Germinal center (tissue), 1 donor: ENCODE results near the gene TSPAN9.

Source experiments
- DNase-seq: peaks from one replicate; pipeline ENCODE4 v3.0.0; 2012; ENCODE audit warnings: mixed read lengths, low spot score

The TSPAN9 gene

DNA sequence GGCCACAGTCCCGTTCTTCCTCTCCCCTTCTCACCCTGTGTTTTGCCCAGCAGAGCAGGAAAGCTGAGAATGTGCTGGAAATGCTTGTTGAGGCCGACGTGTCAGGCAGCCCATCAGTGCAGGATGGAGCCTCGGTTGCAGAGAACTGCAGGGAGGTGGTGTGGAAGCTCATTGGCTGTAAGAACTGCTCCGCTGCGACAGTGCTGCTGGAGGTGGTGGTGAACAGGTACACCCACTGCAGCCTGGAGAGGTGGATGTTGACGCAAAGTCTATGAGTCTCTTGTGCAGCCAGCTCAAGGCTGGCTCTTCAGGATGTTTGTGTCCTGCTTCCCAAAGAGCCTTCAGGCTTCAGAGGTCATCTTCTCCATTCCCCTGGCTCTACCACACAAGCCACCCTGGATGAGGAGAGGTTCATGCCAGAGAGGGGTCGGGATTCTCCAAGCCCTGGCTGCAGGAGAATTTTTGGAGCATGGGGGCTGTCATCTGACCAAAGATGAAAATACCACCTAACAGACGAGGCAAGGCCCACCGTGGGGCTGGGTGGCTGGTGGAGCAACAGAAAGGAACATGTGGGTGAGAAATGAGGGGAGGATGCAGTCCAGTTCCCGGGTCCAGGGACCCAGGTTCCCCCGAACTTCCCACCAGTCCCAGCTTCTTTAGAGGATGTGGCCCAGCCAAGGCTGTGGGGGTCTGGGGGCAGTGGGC, 239.7 kb downstream of the TSPAN9 start:
- DNase-seq = no peak

DNA sequence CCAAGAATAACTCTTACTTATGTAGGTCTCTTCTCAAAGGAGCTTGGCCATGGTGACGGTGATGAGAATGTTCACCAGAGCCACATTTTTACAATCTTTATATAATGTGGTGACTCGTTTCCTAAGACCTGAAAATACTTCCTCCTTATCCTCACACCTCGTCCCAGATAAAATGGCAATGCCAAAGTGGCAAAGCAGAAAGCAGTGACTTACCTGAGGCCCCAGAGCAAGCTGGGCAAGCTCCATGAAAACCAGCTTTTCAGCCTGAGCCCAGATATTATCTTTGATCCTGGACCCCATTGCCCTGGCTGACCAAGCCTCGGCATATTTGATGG, 240.3 kb downstream of the TSPAN9 start:
- no peak for DNase-seq

- DNase-seq = no peak
These were observed 240.8 kb downstream of the TSPAN9 start for GRCh38 chr12:3317841-3318501.

- no peak for DNase-seq
These were observed 242.7 kb downstream of the TSPAN9 start for GRCh38 chr12:3319723-3320492.

GRCh38 chr12:3320881-3321509, 243.8 kb downstream of the TSPAN9 start:
- DNase-seq = no peak

DNA sequence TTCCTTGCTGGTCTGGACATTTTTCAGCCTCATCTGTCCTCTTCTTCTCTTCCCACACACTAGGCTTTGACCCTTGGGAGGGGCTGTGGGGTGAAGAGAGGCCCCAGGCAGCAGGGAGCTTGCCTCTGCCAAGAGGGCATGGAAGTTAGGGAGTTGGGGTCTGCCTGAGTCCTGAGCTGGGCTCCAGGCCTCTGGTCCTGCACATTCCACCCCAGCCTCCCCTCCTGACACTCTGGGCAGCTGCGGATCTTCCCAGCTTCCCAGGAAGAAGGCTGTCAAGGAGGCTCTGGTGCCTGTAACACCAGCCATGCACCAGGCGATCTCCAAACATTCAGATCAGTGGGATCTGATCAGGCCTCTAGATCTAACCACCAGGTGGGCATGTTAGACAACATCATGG, 244.7 kb downstream of the TSPAN9 start:
- no peak for DNase-seq

DNA sequence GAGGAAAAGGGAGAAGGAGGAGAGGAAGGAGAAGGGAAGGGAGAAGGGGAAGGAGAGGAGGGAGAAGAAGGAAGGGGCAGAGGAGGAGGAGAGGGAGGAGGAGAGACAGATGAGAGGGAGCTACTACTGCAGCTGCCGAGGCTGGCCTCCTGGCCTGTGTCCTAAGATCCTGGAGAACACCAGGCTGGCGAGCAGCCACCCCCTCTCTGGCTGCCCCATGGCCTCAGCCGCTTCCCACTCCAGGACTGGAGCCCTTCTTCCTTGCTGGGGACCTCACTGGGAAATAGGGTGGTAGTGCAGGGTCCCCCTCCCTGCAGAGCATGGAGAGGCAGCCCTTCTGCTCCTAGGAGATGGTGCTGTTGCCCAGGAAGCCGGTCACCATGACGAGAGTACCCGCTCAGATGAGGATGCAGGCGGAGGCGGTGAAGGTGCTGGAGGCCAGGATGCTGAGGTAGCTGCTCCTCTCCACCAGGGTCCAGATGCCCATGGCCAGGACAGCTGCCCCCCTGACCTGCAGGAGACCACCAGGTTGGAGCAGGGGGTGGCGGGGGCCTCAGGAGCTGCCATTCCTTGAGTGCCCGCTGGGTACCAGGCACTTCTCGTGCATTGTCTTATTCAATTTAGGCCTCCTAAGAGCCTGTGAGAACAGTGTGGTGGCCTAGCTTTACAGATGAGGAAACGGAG, 246.0 kb downstream of the TSPAN9 start:
- no peak for DNase-seq

DNA sequence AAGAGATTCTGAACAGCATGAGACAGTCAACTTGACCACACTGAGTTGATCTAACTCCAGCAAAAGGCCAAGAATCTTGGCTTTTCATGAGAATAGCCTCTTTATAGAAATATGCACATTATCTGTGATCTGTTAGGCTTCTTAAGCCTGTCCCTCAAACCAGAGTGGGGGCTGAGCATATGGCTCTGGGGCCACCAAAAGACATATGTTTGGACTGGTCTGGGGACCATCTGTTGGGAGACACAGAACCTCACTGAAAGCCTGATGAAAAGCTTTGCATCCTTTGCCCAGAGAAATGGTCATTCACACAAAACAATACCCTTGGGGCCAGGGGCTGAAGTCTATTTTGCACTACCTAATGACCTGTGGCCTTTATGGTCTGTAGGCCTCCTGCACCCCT, 248.6 kb downstream of the TSPAN9 start:
- no peak for DNase-seq

GRCh38 chr12:3326156-3326849, 249.1 kb downstream of the TSPAN9 start:
- DNase-seq = no peak

DNA sequence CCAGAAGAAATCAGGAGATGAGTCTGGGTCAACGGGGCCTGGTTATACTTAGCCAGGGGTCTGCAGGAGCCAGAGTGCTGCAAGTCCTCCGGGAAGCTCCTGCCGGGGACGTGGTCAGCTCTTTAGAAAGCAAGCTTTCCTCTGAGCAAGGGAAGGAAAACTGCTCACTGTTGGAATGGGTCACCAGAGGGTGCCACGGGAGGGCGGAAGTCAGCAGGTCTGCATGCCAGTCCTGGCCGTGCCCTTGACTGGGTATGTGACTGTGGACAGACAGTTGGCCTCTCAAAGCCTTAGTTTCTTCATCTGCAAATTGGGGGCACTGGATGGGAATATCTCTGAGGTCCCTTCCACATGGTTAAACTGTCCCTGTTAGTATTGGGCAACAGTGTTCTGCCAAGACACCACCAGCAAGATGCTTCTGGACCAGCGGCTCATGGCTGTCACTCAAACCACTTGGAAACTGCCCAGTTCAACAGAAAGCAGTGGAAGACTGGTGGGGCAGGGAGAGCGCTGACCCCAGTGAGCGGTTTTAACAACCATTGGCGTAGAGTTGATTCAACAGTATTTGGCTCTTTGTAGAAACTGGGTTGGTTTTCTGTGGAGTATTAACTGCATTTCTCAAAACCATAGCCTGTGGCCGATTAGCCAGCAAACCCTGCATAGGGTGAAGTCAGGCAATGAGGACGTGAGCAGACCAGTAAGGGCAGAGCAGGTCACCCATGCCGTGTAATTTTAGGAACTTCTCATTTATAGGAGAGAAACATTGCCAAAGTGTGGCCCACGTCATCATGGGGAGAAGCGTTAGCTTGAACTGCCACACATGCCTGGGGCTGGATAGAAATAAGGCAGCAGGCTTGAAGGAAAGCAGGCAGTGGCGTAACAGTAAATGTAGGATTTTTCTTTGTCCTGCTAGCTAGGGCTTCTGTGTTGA, 249.9 kb downstream of the TSPAN9 start:
- DNase-seq = no peak

DNA sequence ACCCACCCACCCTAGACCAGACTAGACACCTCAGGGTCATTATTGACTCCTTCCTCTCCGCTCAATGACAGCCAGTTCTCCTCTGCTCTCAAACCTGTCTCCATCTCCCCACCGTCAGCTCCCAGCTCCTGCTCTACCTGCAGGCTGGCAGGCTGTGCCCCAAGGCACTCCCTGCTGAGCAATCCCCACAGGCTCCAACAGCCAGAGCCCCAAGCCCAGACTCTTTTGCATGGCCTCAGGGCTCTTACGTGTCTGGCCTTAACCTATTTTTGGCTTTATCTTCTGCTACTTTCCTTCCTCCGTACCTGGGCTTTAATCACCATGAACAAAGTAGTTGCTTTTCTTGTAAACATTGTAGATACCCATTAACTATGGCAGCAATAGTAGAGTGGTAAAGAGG, 250.9 kb downstream of the TSPAN9 start:
- DNase-seq = no peak

- no peak for DNase-seq
These were observed 251.4 kb downstream of the TSPAN9 start for GRCh38 chr12:3328571-3328970.

- DNase-seq = no peak
These were observed 252.2 kb downstream of the TSPAN9 start for GRCh38 chr12:3329361-3329760.

- DNase-seq = no peak
These were observed 253.9 kb downstream of the TSPAN9 start for GRCh38 chr12:3330976-3331510.

GRCh38 chr12:3332188-3332587, 255.0 kb downstream of the TSPAN9 start:
- no peak for DNase-seq

DNA sequence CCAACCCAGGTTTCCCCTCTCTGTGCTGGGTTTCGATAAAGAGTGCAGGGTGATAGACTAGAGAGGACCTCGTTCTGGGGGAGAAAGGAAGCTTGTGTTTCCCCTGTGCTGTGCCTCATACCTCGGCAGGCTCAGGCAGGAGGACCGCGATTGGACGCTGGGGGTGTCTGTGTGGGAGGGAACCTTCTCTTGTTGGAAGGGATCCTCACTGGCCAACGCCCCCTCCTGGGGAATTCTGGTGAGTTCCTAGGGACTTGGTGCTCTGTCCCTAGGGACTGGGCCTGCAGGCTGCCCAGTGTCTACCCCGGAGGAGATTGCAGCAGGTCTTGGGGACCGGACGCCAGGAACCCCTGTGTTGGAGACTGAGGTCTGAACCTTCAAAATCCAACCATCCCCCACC, 256.4 kb downstream of the TSPAN9 start:
- DNase-seq = no peak

GRCh38 chr12:3333991-3334391, 256.8 kb downstream of the TSPAN9 start:
- no peak for DNase-seq

DNA sequence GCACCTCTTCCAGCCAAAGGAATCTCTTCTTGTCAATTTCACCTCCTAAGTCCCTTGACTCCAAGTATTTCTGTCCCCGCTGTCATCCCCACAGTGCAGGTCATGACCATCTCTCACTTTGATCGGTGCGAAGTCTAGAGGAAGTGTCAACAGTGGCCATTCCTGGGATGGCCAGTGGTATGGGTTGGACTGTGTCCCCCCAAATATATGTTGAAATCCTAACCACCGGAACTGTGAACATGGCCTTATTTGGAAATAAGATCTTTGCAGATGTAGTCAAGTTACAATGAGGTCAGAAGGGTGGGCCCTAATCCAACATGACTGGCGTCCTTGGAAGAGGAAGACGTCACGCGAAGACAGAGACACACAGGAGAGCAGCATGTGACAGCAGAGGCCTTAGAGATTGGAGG, 257.9 kb downstream of the TSPAN9 start:
- DNase-seq = no peak
